CD14-positive monocyte (primary cell): Measurements from ENCODE around the gene RNF213. TPM values are rescaled to one million over a fixed set of nuclear protein-coding genes. Genes with fewer than 3 reads are reported as not detected.
"Not testable (repeated sequence)": the region's sequence is repeated elsewhere in the genome, so short reads cannot be mapped to it uniquely, and the experiment has no call there.

ENCODE experiments used
- DNase-seq, 3 donors: peaks; one replicate each; pipeline ENCODE4 v3.0.0-alpha.2; 2011 to 2022
- H2AFZ ChIP-seq: 2 replicates; pipeline ENCODE4 v1.6.0; 2012; ENCODE audit warnings: mild to moderate bottlenecking, low read depth, low read length, inconsistent platforms; ENCODE audit not compliant: insufficient read depth, poor library complexity, severe bottlenecking
- H3K27ac ChIP-seq, 2 donors: 1 replicate in 1 of 2; 2 replicates in 1 of 2; pipeline ENCODE4 v1.5.1; 2012 to 2013; ENCODE audit warnings: low read length in 2 of 2, control low read depth in 1 of 2, inconsistent platforms in 1 of 2, low read depth in 1 of 2, mild to moderate bottlenecking in 1 of 2
- H3K27me3 ChIP-seq, 2 donors: one replicate each; pipeline versions ENCODE4 v1.6.0 to v1.6.1; 2011 to 2013; ENCODE audit warnings: low read length in 2 of 2; ENCODE audit not compliant: control insufficient read depth in 2 of 2, insufficient read depth in 2 of 2
- H3K36me3 ChIP-seq, 2 donors: replicated peaks in 1 of 2; 1 replicate in 1 of 2; 2 replicates in 1 of 2; pipeline versions ENCODE4 v1.5.1 to v1.6.1; 2012 to 2013; ENCODE audit warnings: low read length in 2 of 2, control low read depth in 1 of 2, inconsistent platforms in 1 of 2, mild to moderate bottlenecking in 1 of 2; ENCODE audit not compliant: insufficient read depth in 2 of 2, control insufficient read depth in 1 of 2
- H3K4me1 ChIP-seq, 2 donors: 1 replicate in 1 of 2; 2 replicates in 1 of 2; pipeline versions ENCODE4 v1.5.1 to v1.6.1; 2012 to 2013; ENCODE audit warnings: low read length in 2 of 2, control low read depth in 1 of 2, inconsistent platforms in 1 of 2, mild to moderate bottlenecking in 1 of 2, moderate library complexity in 1 of 2; ENCODE audit not compliant: insufficient read depth in 2 of 2, control insufficient read depth in 1 of 2
- H3K4me2 ChIP-seq: replicated peaks from 2 replicates; pipeline ENCODE3; 2012; ENCODE audit warnings: low read length, moderate library complexity, mild to moderate bottlenecking; ENCODE audit not compliant: poor library complexity, severe bottlenecking; ENCODE audit errors: extremely low read depth
- H3K4me3 ChIP-seq, 3 experiments: fragments of 200-600 bp in 1 of 3; sonication (generic) in 1 of 3; replicated peaks in 1 of 3; 1 replicate in 2 of 3; 2 replicates in 1 of 3; pipeline ENCODE4 v1.5.1; 2011 to 2013; ENCODE audit warnings: low read length in 3 of 3, mild to moderate bottlenecking in 3 of 3, control low read depth in 2 of 3, low read depth in 2 of 3, inconsistent platforms in 1 of 3, moderate library complexity in 1 of 3
- H3K79me2 ChIP-seq: 2 replicates; pipeline ENCODE4 v1.6.0; 2012; ENCODE audit warnings: mild to moderate bottlenecking, control low read depth, inconsistent platforms, low read length, moderate library complexity; ENCODE audit not compliant: insufficient read depth
- H3K9ac ChIP-seq: 2 replicates; pipeline ENCODE4 v1.6.0; 2017; ENCODE audit warnings: low read length, mild to moderate bottlenecking; ENCODE audit not compliant: insufficient read depth, poor library complexity, severe bottlenecking
- H3K9me3 ChIP-seq, 2 donors: replicated peaks in 1 of 2; 1 replicate in 1 of 2; 2 replicates in 1 of 2; pipeline versions ENCODE4 v1.5.1 to v1.6.1; 2012 to 2013; ENCODE audit warnings: low read length in 2 of 2, control low read depth in 1 of 2; ENCODE audit not compliant: control insufficient read depth in 1 of 2, insufficient read depth in 1 of 2
- H4K20me1 ChIP-seq: 2 replicates; pipeline ENCODE4 v1.6.0; 2012; ENCODE audit warnings: mild to moderate bottlenecking, low read length, control low read depth, moderate library complexity; ENCODE audit not compliant: insufficient read depth
- H3K27ac Mint-ChIP-seq, 7 donors: one replicate each; pipeline ENCODE4 v1.8.0; 2020; ENCODE audit warnings: mild to moderate bottlenecking in 7 of 7, mixed read lengths in 7 of 7, moderate library complexity in 6 of 7, inconsistent platforms in 2 of 7
- H3K27me3 Mint-ChIP-seq, 3 donors: one replicate each; pipeline ENCODE4 v1.8.0; 2021 to 2022; ENCODE audit warnings: low read depth in 3 of 3, mild to moderate bottlenecking in 3 of 3, mixed read lengths in 3 of 3, moderate library complexity in 3 of 3, inconsistent platforms in 1 of 3
- H3K36me3 Mint-ChIP-seq, 2 donors: one replicate each; pipeline ENCODE4 v1.8.0; 2020; ENCODE audit warnings: mixed read lengths in 2 of 2, inconsistent platforms in 1 of 2, mild to moderate bottlenecking in 1 of 2
- H3K4me1 Mint-ChIP-seq: one replicate; pipeline ENCODE4 v1.8.0; 2020; ENCODE audit warnings: mild to moderate bottlenecking, mixed read lengths
- H3K4me3 Mint-ChIP-seq, 2 donors: one replicate each; pipeline ENCODE4 v1.8.0; 2020; ENCODE audit warnings: mild to moderate bottlenecking in 2 of 2, mixed read lengths in 2 of 2, moderate library complexity in 1 of 2
- H3K9me3 Mint-ChIP-seq, 7 donors: one replicate each; pipeline ENCODE4 v1.8.0; 2020 to 2022; ENCODE audit warnings: mixed read lengths in 7 of 7, mild to moderate bottlenecking in 6 of 7, moderate library complexity in 6 of 7, inconsistent platforms in 2 of 7
- CTCF ChIP-seq: fragments of 200-600 bp; IDR thresholded peaks from one replicate; pipeline ENCODE4 v1.8.0; 2022; ENCODE audit warnings: antibody characterized with exemption, mild to moderate bottlenecking
- WGBS: methylation state at CpG from one replicate; pipeline ENCODE4 v1.1.5; 2013; ENCODE audit warnings: missing lambda C conversion rate; ENCODE audit not compliant: insufficient coverage; 5-methylcytosine and 5-hydroxymethylcytosine counted together
- intact Hi-C, 2 donors: fragments of 100-400 bp; cut with micrococcal nuclease; formaldehyde crosslinking; loops; one replicate each; pipeline versions ENCODE4 v1.15.0 to v1.15.1; 2023
- polyA plus RNA-seq, 3 donors: library from polyadenylated mRNA; depleted of rRNA in 1 of 3; unstranded in 2 of 3; stranded (reverse) in 1 of 3; fragments of 300-500 nt in 2 of 3; fragments of >200 nt in 1 of 3; fragmentation: Illumina TruSeq in 2 of 3; gene quantifications; 1 replicate in 2 of 3; 2 replicates in 1 of 3; pipeline ENCODE4 v1.2.3, GENCODE V29; 2012 to 2021

The RNF213 gene
- polyA plus RNA-seq, 3 donors: 10.3 to 196 (median 18.1) TPM

- Histone ChIP-seq H3K4me2 (no peak overlapping the region), H3K27ac (no peak overlapping the region), H3K4me1 (no peaks in the 10 kb centered on the region), H3K79me2 (no peaks in the 10 kb centered on the region), H3K27me3 (peaks cover 10 to 28% of the 10 kb centered on the region in 2 donors), H3K36me3 (no peaks in the 10 kb centered on the region), H4K20me1 (no peaks in the 10 kb centered on the region), H3K9ac (no peak overlapping the region), H3K9me3 (no peaks in the 10 kb centered on the region), H2AFZ (no peak overlapping the region), H3K4me3 (no peak overlapping the region)
- H3K9me3 Mint-ChIP-seq: no peaks in the 10 kb centered on the region
- no peak for DNase-seq
- H3K36me3 Mint-ChIP-seq: peaks cover 0 to under 1% of the 10 kb centered on the region in 2 donors
- H3K27me3 Mint-ChIP-seq: peaks cover 14 to 34% (median 22%) of the 10 kb centered on the region in 3 donors
- peak overlapping the region in 1 of 2 donors; percentile 37 for H3K4me3 Mint-ChIP-seq
- WGBS: 17% methylated on average over 4 of the region's 6 CpGs
- no peak overlapping the region for H3K27ac Mint-ChIP-seq
- TF ChIP-seq CTCF: no peak
- peaks cover under 1% of the 10 kb centered on the region for H3K4me1 Mint-ChIP-seq
- intact Hi-C loops: no loop called here
Measured at GRCh38 chr17:80408872-80409271, 148.2 kb downstream of the RNF213 start.

GRCh38 chr17:80409626-80410025, 149.0 kb downstream of the RNF213 start:
- no peaks in the 10 kb centered on the region for H3K36me3 ChIP-seq
- peaks cover 5 to 6% of the 10 kb centered on the region in 2 donors for H3K4me1 ChIP-seq
- peaks cover 0 to 5% of the 10 kb centered on the region in 2 donors for H3K36me3 Mint-ChIP-seq
- H4K20me1 ChIP-seq: no peaks in the 10 kb centered on the region
- no peak for TF ChIP-seq CTCF
- peaks cover 8% of the 10 kb centered on the region for H3K4me1 Mint-ChIP-seq
- peaks cover 0 to 6% (median 0%) of the 10 kb centered on the region in 7 donors for H3K9me3 Mint-ChIP-seq
- H3K4me3 ChIP-seq: no peak overlapping the region
- no peak overlapping the region for H3K27ac Mint-ChIP-seq
- H3K79me2 ChIP-seq: no peaks in the 10 kb centered on the region
- intact Hi-C loops: no loop called here
- WGBS: 96% methylated on average over 11 of the region's 13 CpGs
- H3K4me3 Mint-ChIP-seq: peak overlapping the region in 1 of 2 donors; percentile 8
- H3K9ac ChIP-seq: no peak overlapping the region
- H3K27ac ChIP-seq: no peak overlapping the region
- DNase-seq: no peak
- H3K4me2 ChIP-seq: no peak overlapping the region
- H2AFZ ChIP-seq: no peak overlapping the region
- peaks cover 19 to 41% (median 30%) of the 10 kb centered on the region in 3 donors for H3K27me3 Mint-ChIP-seq
- no peaks in the 10 kb centered on the region for H3K9me3 ChIP-seq
- H3K27me3 ChIP-seq: peaks cover 13 to 35% of the 10 kb centered on the region in 2 donors

- H3K4me1 Mint-ChIP-seq, H2AFZ ChIP-seq, H3K36me3 ChIP-seq, H3K4me3 ChIP-seq, H3K36me3 Mint-ChIP-seq, H3K79me2 ChIP-seq, H3K4me3 Mint-ChIP-seq, H3K27ac ChIP-seq, H3K27ac Mint-ChIP-seq, H4K20me1 ChIP-seq, H3K9me3 Mint-ChIP-seq, H3K9ac ChIP-seq, DNase-seq, H3K4me2 ChIP-seq, intact Hi-C loops, H3K9me3 ChIP-seq: not testable (repeated sequence)
- H3K27me3 ChIP-seq: peaks cover 13 to 36% of the 10 kb centered on the region in 2 donors
- H3K4me1 ChIP-seq: peaks cover 7 to 11% of the 10 kb centered on the region in 2 donors
- peaks cover 19 to 44% (median 31%) of the 10 kb centered on the region in 3 donors for H3K27me3 Mint-ChIP-seq
- WGBS: 94% methylated on average over 9 of the region's 16 CpGs
Measured at GRCh38 chr17:80410441-80411087, 149.9 kb downstream of the RNF213 start.
